ENCODE results near the gene ZDHHC14.
"Not testable (repeated sequence)": the region's sequence is repeated elsewhere in the genome, so short reads cannot be mapped to it uniquely, and the experiment has no call there.

Gene ZDHHC14

GRCh38 chr6:157584036-157584435 lies 203.0 kb downstream of the ZDHHC14 start:
- no peak for DNase-seq

- no peak for DNase-seq
Measured at GRCh38 chr6:157585274-157586087, 204.5 kb downstream of the ZDHHC14 start.

GRCh38 chr6:157586088-157586414 lies 205.1 kb downstream of the ZDHHC14 start:
- DNase-seq, result no peak

- no peak for DNase-seq
Measured at GRCh38 chr6:157586476-157587126, 205.6 kb downstream of the ZDHHC14 start.

GRCh38 chr6:157587127-157587926 lies 206.3 kb downstream of the ZDHHC14 start:
- DNase-seq, result no peak

- DNase-seq, result not testable (repeated sequence)
Measured at GRCh38 chr6:157590654-157591053, 209.7 kb downstream of the ZDHHC14 start.

- no peak for DNase-seq
Measured at GRCh38 chr6:157592541-157592940, 211.6 kb downstream of the ZDHHC14 start.

GRCh38 chr6:157592980-157593379 lies 212.0 kb downstream of the ZDHHC14 start:
- no peak for DNase-seq

GRCh38 chr6:157593596-157593995 lies 212.6 kb downstream of the ZDHHC14 start:
- DNase-seq, result no peak

GRCh38 chr6:157594292-157594691 lies 213.3 kb downstream of the ZDHHC14 start:
- no peak for DNase-seq

- DNase-seq, result no peak
Measured at GRCh38 chr6:157595768-157596167, 214.8 kb downstream of the ZDHHC14 start.

GRCh38 chr6:157596461-157596860 lies 215.5 kb downstream of the ZDHHC14 start:
- DNase-seq, result no peak

- DNase-seq, result no peak
Measured at GRCh38 chr6:157596886-157597285, 215.9 kb downstream of the ZDHHC14 start.

- DNase-seq, result no peak
Measured at GRCh38 chr6:157597461-157598312, 216.7 kb downstream of the ZDHHC14 start.

GRCh38 chr6:157599191-157599590 lies 218.2 kb downstream of the ZDHHC14 start:
- DNase-seq, result no peak

GRCh38 chr6:157600807-157601206 lies 219.8 kb downstream of the ZDHHC14 start:
- DNase-seq, result no peak

- DNase-seq, result no peak
Measured at GRCh38 chr6:157602521-157603295, 221.7 kb downstream of the ZDHHC14 start.

GRCh38 chr6:157603314-157603940 lies 222.4 kb downstream of the ZDHHC14 start:
- DNase-seq, result no peak

GRCh38 chr6:157603971-157604370 lies 223.0 kb downstream of the ZDHHC14 start:
- no peak for DNase-seq

- DNase-seq, result no peak
Measured at GRCh38 chr6:157604816-157605215, 223.8 kb downstream of the ZDHHC14 start.

GRCh38 chr6:157605484-157605883 lies 224.5 kb downstream of the ZDHHC14 start:
- DNase-seq, result no peak

Measured in GDM1 (cell line).